ENCODE measurements around the gene DUS4L. TPM values are rescaled to one million over a fixed set of nuclear protein-coding genes. Genes with fewer than 3 reads are reported as not detected.

DUS4L gene
- total and polyA plus RNA-seq, 2 donors (not counting 3 experiments of a cell fraction or from before 2014, with no cell fraction given): 2.5 to 9.6 TPM

DNA sequence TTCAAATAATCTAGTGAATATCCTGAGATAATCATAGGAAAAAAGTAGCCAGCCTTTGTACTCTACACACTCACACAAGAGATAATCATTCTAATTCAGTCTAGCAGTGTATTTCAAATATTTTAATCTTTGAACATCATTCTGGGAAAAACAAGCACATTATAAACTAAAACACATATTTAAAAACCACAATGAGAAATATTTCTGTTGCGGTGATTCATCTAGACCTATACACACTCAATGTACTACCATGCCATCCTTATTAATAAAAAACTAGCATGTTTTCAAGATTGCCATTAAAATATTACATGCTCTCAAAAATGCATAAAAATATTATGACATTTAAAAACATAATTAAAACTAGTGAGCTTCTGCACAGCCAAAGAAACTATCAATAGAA, 11.8 kb upstream of the DUS4L start:
- H3K79me2 ChIP-seq (ENCODE audit: control insufficient read depth, insufficient read depth, low read length): peaks cover 28% of the 10 kb centered on the region

DNA sequence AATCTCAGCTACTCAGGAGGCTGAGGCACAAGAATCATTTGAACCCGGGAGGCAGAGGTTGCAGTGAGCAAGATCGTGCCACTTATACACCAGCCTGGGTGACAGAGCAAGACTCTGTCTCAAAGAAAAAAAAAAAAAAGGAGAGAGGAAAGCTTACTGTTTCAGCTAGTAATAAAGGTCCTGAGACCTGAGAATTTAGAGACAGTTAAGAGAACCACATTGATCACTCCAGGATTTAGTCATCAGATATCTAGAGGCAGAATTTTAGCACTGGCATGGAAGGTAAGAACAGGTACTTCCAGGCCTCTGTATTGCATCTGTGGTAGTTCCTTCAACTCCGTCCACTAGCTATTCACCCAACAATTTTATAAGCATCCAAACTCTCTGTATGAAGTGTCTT, 7.9 kb upstream of the DUS4L start:
- POLR2A ChIA-PET: no interaction called here
- H3K27ac ChIP-seq (ENCODE audit: insufficient read depth, low read depth, low read length): no peak overlapping the region
- peaks cover 0 to 17% of the 10 kb centered on the region in 2 experiments for H3K36me3 ChIP-seq (ENCODE audit: control insufficient read depth in 2 of 2, extremely low read depth in 1 of 2, insufficient read depth in 2 of 2, low read length in 2 of 2)
- peaks cover 9% of the 10 kb centered on the region for H3K4me1 ChIP-seq (ENCODE audit: control insufficient read depth, extremely low read depth, insufficient read depth, low read length)
- H3K9me1 ChIP-seq (replicated peaks; ENCODE audit: control insufficient read depth, extremely low read depth, insufficient read depth, low read length): no peaks in the 10 kb centered on the region
- intact Hi-C loops (cut with micrococcal nuclease) (no loop called here), dilution Hi-C loops (cut with MboI; ENCODE audit: extremely low pct_ligation_motif_present, low sequenced_read_pairs) (no loop called here)
- H3K79me2 ChIP-seq (ENCODE audit: control insufficient read depth, insufficient read depth, low read length): peaks cover 33% of the 10 kb centered on the region
- DNase-seq (ENCODE audit: low read depth, low spot score) (no peak), FAIRE-seq (no peak)
- H3K9me3 ChIP-seq (replicated peaks; ENCODE audit: control insufficient read depth, insufficient read depth, low read length): no peaks in the 10 kb centered on the region
- H3K4me3 ChIP-seq (replicated peaks in 1 of 3; ENCODE audit: insufficient read depth in 1 of 3, low read depth in 1 of 3, low read length in 3 of 3): no peak overlapping the region
- peaks cover 2% of the 10 kb centered on the region for H4K20me1 ChIP-seq (replicated peaks; ENCODE audit: control insufficient read depth, extremely low read depth, insufficient read depth, low read length)
- no peak overlapping the region for H3K9ac ChIP-seq (replicated peaks; ENCODE audit: extremely low read depth, insufficient read depth, low read length)
- TF ChIP-seq, protein P1, sequence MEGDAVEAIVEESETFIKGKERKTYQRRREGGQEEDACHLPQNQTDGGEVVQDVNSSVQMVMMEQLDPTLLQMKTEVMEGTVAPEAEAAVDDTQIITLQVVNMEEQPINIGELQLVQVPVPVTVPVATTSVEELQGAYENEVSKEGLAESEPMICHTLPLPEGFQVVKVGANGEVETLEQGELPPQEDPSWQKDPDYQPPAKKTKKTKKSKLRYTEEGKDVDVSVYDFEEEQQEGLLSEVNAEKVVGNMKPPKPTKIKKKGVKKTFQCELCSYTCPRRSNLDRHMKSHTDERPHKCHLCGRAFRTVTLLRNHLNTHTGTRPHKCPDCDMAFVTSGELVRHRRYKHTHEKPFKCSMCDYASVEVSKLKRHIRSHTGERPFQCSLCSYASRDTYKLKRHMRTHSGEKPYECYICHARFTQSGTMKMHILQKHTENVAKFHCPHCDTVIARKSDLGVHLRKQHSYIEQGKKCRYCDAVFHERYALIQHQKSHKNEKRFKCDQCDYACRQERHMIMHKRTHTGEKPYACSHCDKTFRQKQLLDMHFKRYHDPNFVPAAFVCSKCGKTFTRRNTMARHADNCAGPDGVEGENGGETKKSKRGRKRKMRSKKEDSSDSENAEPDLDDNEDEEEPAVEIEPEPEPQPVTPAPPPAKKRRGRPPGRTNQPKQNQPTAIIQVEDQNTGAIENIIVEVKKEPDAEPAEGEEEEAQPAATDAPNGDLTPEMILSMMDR (IDR thresholded peaks at IDR 0.05; ENCODE audit: extremely low read depth in 1 of 2, insufficient read depth in 1 of 2, low read depth in 1 of 2, low read length in 2 of 2): no peak
- TF ChIP-seq FOS (IDR thresholded peaks at IDR 0.05; ENCODE audit: borderline replicate concordance, insufficient read depth, low read length) (no peak), EZH2 (IDR thresholded peaks at IDR 0.05; ENCODE audit: borderline replicate concordance, low read depth, low read length, severe bottlenecking) (no peak), POLR2AphosphoS5 (IDR thresholded peaks at IDR 0.05; ENCODE audit: insufficient read depth, low read depth, low read length) (no peak)
- no peak overlapping the region for H2AFZ ChIP-seq (ENCODE audit: low read depth, low read length)
- no TSS peak for BruUV-seq (replicated peaks)
- H3K4me2 ChIP-seq (ENCODE audit: insufficient read depth, low read length): no peak overlapping the region
- no peaks in the 10 kb centered on the region for H3K27me3 ChIP-seq (ENCODE audit: control insufficient read depth in 2 of 2, insufficient read depth in 2 of 2, low read length in 2 of 2)
- CTCF ChIA-PET: no interaction called here

More for the DNA sequence above, 11.8 kb upstream of the DUS4L start:
- ChIA-PET POLR2A (no interaction called here), CTCF (interaction anchor here (1.7 kb wide), 1 partner anchor 51 kb away, joined by 4 read pairs; no protein-coding TSS in a partner anchor)
- peaks cover 0 to 11% of the 10 kb centered on the region in 2 experiments for H3K36me3 ChIP-seq (ENCODE audit: control insufficient read depth in 2 of 2, extremely low read depth in 1 of 2, insufficient read depth in 2 of 2, low read length in 2 of 2)
- no peak overlapping the region for H2AFZ ChIP-seq (ENCODE audit: low read depth, low read length)
- DNase-seq (ENCODE audit: low read depth, low spot score) (no peak), FAIRE-seq (no peak)
- TF ChIP-seq JUN (IDR thresholded peaks at IDR 0.05; ENCODE audit: borderline replicate concordance, insufficient read depth, insufficient read length, low read depth) (no peak), GATA2 (IDR thresholded peaks at IDR 0.05; ENCODE audit: insufficient read depth, insufficient read length, low read depth, low read length) (no peak), FOS (IDR thresholded peaks at IDR 0.05; ENCODE audit: borderline replicate concordance, insufficient read depth, low read length) (no peak), EZH2 (IDR thresholded peaks at IDR 0.05; ENCODE audit: borderline replicate concordance, low read depth, low read length, severe bottlenecking) (no peak), POLR2AphosphoS5 (IDR thresholded peaks at IDR 0.05; ENCODE audit: insufficient read depth, low read depth, low read length) (no peak), POLR2A (IDR thresholded peaks at IDR 0.05; ENCODE audit: low read depth, low read length) (no peak)
- TF ChIP-seq, protein P1 (IDR thresholded peaks at IDR 0.05; ENCODE audit: extremely low read depth in 1 of 2, insufficient read depth in 1 of 2, low read depth in 1 of 2, low read length in 2 of 2): no peak
- dilution Hi-C loops (cut with MboI; ENCODE audit: extremely low pct_ligation_motif_present, low sequenced_read_pairs): no loop called here
- no peaks in the 10 kb centered on the region for H3K9me1 ChIP-seq (replicated peaks; ENCODE audit: control insufficient read depth, extremely low read depth, insufficient read depth, low read length)
- intact Hi-C loops (cut with micrococcal nuclease): no loop called here
- no peaks in the 10 kb centered on the region for H3K27me3 ChIP-seq (ENCODE audit: control insufficient read depth in 2 of 2, insufficient read depth in 2 of 2, low read length in 2 of 2)
- no peak overlapping the region for H3K27ac ChIP-seq (ENCODE audit: insufficient read depth, low read depth, low read length)
- no peaks in the 10 kb centered on the region for H3K9me3 ChIP-seq (replicated peaks; ENCODE audit: control insufficient read depth, insufficient read depth, low read length)
- H3K4me1 ChIP-seq (ENCODE audit: control insufficient read depth, extremely low read depth, insufficient read depth, low read length): no peaks in the 10 kb centered on the region
- H3K4me2 ChIP-seq (ENCODE audit: insufficient read depth, low read length): no peak overlapping the region
- no peak overlapping the region for H3K4me3 ChIP-seq (replicated peaks in 1 of 3; ENCODE audit: insufficient read depth in 1 of 3, low read depth in 1 of 3, low read length in 3 of 3)
- no TSS peak for BruUV-seq (replicated peaks)
- no peak overlapping the region for H3K9ac ChIP-seq (replicated peaks; ENCODE audit: extremely low read depth, insufficient read depth, low read length)
- H4K20me1 ChIP-seq (replicated peaks; ENCODE audit: control insufficient read depth, extremely low read depth, insufficient read depth, low read length): peaks cover 2% of the 10 kb centered on the region

Data from endothelial cell of umbilical vein (primary cell).